CD14-positive monocyte (primary cell): ENCODE results near the gene M6PR. TPM values are rescaled to one million over a fixed set of nuclear protein-coding genes. Genes with fewer than 3 reads are reported as not detected.
A peak's percentile ranks its signal among the peaks of the same experiment; 100 is the strongest.

Experiments
- DNase-seq, 3 donors: peaks; one replicate each; pipeline ENCODE4 v3.0.0-alpha.2; 2011 to 2022
- H2AFZ ChIP-seq: 2 replicates; pipeline ENCODE4 v1.6.0; 2012; ENCODE audit warnings: mild to moderate bottlenecking, low read depth, low read length, inconsistent platforms; ENCODE audit not compliant: insufficient read depth, poor library complexity, severe bottlenecking
- H3K27ac ChIP-seq, 2 donors: 1 replicate in 1 of 2; 2 replicates in 1 of 2; pipeline ENCODE4 v1.5.1; 2012 to 2013; ENCODE audit warnings: low read length in 2 of 2, control low read depth in 1 of 2, inconsistent platforms in 1 of 2, low read depth in 1 of 2, mild to moderate bottlenecking in 1 of 2
- H3K27me3 ChIP-seq, 2 donors: one replicate each; pipeline versions ENCODE4 v1.6.0 to v1.6.1; 2011 to 2013; ENCODE audit warnings: low read length in 2 of 2; ENCODE audit not compliant: control insufficient read depth in 2 of 2, insufficient read depth in 2 of 2
- H3K36me3 ChIP-seq, 2 donors: replicated peaks in 1 of 2; 1 replicate in 1 of 2; 2 replicates in 1 of 2; pipeline versions ENCODE4 v1.5.1 to v1.6.1; 2012 to 2013; ENCODE audit warnings: low read length in 2 of 2, control low read depth in 1 of 2, inconsistent platforms in 1 of 2, mild to moderate bottlenecking in 1 of 2; ENCODE audit not compliant: insufficient read depth in 2 of 2, control insufficient read depth in 1 of 2
- H3K4me1 ChIP-seq, 2 donors: 1 replicate in 1 of 2; 2 replicates in 1 of 2; pipeline versions ENCODE4 v1.5.1 to v1.6.1; 2012 to 2013; ENCODE audit warnings: low read length in 2 of 2, control low read depth in 1 of 2, inconsistent platforms in 1 of 2, mild to moderate bottlenecking in 1 of 2, moderate library complexity in 1 of 2; ENCODE audit not compliant: insufficient read depth in 2 of 2, control insufficient read depth in 1 of 2
- H3K4me2 ChIP-seq: replicated peaks from 2 replicates; pipeline ENCODE3; 2012; ENCODE audit warnings: low read length, moderate library complexity, mild to moderate bottlenecking; ENCODE audit not compliant: poor library complexity, severe bottlenecking; ENCODE audit errors: extremely low read depth
- H3K4me3 ChIP-seq, 3 experiments: fragments of 200-600 bp in 1 of 3; sonication (generic) in 1 of 3; replicated peaks in 1 of 3; 1 replicate in 2 of 3; 2 replicates in 1 of 3; pipeline ENCODE4 v1.5.1; 2011 to 2013; ENCODE audit warnings: low read length in 3 of 3, mild to moderate bottlenecking in 3 of 3, control low read depth in 2 of 3, low read depth in 2 of 3, inconsistent platforms in 1 of 3, moderate library complexity in 1 of 3
- H3K79me2 ChIP-seq: 2 replicates; pipeline ENCODE4 v1.6.0; 2012; ENCODE audit warnings: mild to moderate bottlenecking, control low read depth, inconsistent platforms, low read length, moderate library complexity; ENCODE audit not compliant: insufficient read depth
- H3K9ac ChIP-seq: 2 replicates; pipeline ENCODE4 v1.6.0; 2017; ENCODE audit warnings: low read length, mild to moderate bottlenecking; ENCODE audit not compliant: insufficient read depth, poor library complexity, severe bottlenecking
- H3K9me3 ChIP-seq, 2 donors: replicated peaks in 1 of 2; 1 replicate in 1 of 2; 2 replicates in 1 of 2; pipeline versions ENCODE4 v1.5.1 to v1.6.1; 2012 to 2013; ENCODE audit warnings: low read length in 2 of 2, control low read depth in 1 of 2; ENCODE audit not compliant: control insufficient read depth in 1 of 2, insufficient read depth in 1 of 2
- H4K20me1 ChIP-seq: 2 replicates; pipeline ENCODE4 v1.6.0; 2012; ENCODE audit warnings: mild to moderate bottlenecking, low read length, control low read depth, moderate library complexity; ENCODE audit not compliant: insufficient read depth
- H3K27ac Mint-ChIP-seq, 7 donors: one replicate each; pipeline ENCODE4 v1.8.0; 2020; ENCODE audit warnings: mild to moderate bottlenecking in 7 of 7, mixed read lengths in 7 of 7, moderate library complexity in 6 of 7, inconsistent platforms in 2 of 7
- H3K27me3 Mint-ChIP-seq, 3 donors: one replicate each; pipeline ENCODE4 v1.8.0; 2021 to 2022; ENCODE audit warnings: low read depth in 3 of 3, mild to moderate bottlenecking in 3 of 3, mixed read lengths in 3 of 3, moderate library complexity in 3 of 3, inconsistent platforms in 1 of 3
- H3K36me3 Mint-ChIP-seq, 2 donors: one replicate each; pipeline ENCODE4 v1.8.0; 2020; ENCODE audit warnings: mixed read lengths in 2 of 2, inconsistent platforms in 1 of 2, mild to moderate bottlenecking in 1 of 2
- H3K4me1 Mint-ChIP-seq: one replicate; pipeline ENCODE4 v1.8.0; 2020; ENCODE audit warnings: mild to moderate bottlenecking, mixed read lengths
- H3K4me3 Mint-ChIP-seq, 2 donors: one replicate each; pipeline ENCODE4 v1.8.0; 2020; ENCODE audit warnings: mild to moderate bottlenecking in 2 of 2, mixed read lengths in 2 of 2, moderate library complexity in 1 of 2
- H3K9me3 Mint-ChIP-seq, 7 donors: one replicate each; pipeline ENCODE4 v1.8.0; 2020 to 2022; ENCODE audit warnings: mixed read lengths in 7 of 7, mild to moderate bottlenecking in 6 of 7, moderate library complexity in 6 of 7, inconsistent platforms in 2 of 7
- WGBS: methylation state at CpG from one replicate; pipeline ENCODE4 v1.1.5; 2013; ENCODE audit warnings: missing lambda C conversion rate; ENCODE audit not compliant: insufficient coverage; 5-methylcytosine and 5-hydroxymethylcytosine counted together
- intact Hi-C, 2 donors: fragments of 100-400 bp; cut with micrococcal nuclease; formaldehyde crosslinking; loops; one replicate each; pipeline versions ENCODE4 v1.15.0 to v1.15.1; 2023
- polyA plus RNA-seq, 3 donors: library from polyadenylated mRNA; depleted of rRNA in 1 of 3; unstranded in 2 of 3; stranded (reverse) in 1 of 3; fragments of 300-500 nt in 2 of 3; fragments of >200 nt in 1 of 3; fragmentation: Illumina TruSeq in 2 of 3; gene quantifications; 1 replicate in 2 of 3; 2 replicates in 1 of 3; pipeline ENCODE4 v1.2.3, GENCODE V29; 2012 to 2021
- TF ChIP-seq, protein P1 (sequence below): fragments of 200-600 bp; IDR thresholded peaks from one replicate; pipeline ENCODE4 v1.8.0; 2022; ENCODE audit warnings: antibody characterized with exemption, mild to moderate bottlenecking

The M6PR gene
- polyA plus RNA-seq, 3 donors = 158 to 285 (median 268) TPM

- no peaks in the 10 kb centered on the region for H3K79me2 ChIP-seq
- H3K27me3 Mint-ChIP-seq = peaks cover 0 to 2% (median 2%) of the 10 kb centered on the region in 3 donors
- peaks cover 0 to 5% of the 10 kb centered on the region in 2 donors for H3K27me3 ChIP-seq
- H3K27ac ChIP-seq = no peak overlapping the region
- 29% methylated on average over 1 of the region's 6 CpGs for WGBS
- H3K9ac ChIP-seq = peak overlapping the region; percentile 53
- no peaks in the 10 kb centered on the region for H3K9me3 ChIP-seq
- H3K4me1 Mint-ChIP-seq = peaks cover 8% of the 10 kb centered on the region
- no peaks in the 10 kb centered on the region for H3K36me3 ChIP-seq
- H3K4me3 Mint-ChIP-seq = peak overlapping the region; percentile 95 to 96
- TF ChIP-seq, protein P1, sequence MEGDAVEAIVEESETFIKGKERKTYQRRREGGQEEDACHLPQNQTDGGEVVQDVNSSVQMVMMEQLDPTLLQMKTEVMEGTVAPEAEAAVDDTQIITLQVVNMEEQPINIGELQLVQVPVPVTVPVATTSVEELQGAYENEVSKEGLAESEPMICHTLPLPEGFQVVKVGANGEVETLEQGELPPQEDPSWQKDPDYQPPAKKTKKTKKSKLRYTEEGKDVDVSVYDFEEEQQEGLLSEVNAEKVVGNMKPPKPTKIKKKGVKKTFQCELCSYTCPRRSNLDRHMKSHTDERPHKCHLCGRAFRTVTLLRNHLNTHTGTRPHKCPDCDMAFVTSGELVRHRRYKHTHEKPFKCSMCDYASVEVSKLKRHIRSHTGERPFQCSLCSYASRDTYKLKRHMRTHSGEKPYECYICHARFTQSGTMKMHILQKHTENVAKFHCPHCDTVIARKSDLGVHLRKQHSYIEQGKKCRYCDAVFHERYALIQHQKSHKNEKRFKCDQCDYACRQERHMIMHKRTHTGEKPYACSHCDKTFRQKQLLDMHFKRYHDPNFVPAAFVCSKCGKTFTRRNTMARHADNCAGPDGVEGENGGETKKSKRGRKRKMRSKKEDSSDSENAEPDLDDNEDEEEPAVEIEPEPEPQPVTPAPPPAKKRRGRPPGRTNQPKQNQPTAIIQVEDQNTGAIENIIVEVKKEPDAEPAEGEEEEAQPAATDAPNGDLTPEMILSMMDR = no peak
- peak overlapping the region in 3 of 7 donors; percentile 77 to 93 (median 85) for H3K27ac Mint-ChIP-seq
- no peaks in the 10 kb centered on the region for H4K20me1 ChIP-seq
- H2AFZ ChIP-seq = peak overlapping the region; percentile 85
- H3K4me2 ChIP-seq = peak overlapping the region; percentile 85
- H3K4me1 ChIP-seq = peaks cover 12 to 19% of the 10 kb centered on the region in 2 donors
- no peaks in the 10 kb centered on the region for H3K9me3 Mint-ChIP-seq
- peak overlapping the region; percentile 46 to 85 (median 84) for H3K4me3 ChIP-seq
- no peaks in the 10 kb centered on the region for H3K36me3 Mint-ChIP-seq
- no peak for DNase-seq
- intact Hi-C loops = no loop called here
Observed at GRCh38 chr12:8913702-8914032, 35.8 kb downstream of the M6PR start.

GRCh38 chr12:8912914-8913313, 36.5 kb downstream of the M6PR start:
- Histone ChIP-seq H4K20me1 (no peaks in the 10 kb centered on the region), H2AFZ (no peak overlapping the region), H3K9ac (no peak overlapping the region), H3K4me3 (no peak overlapping the region), H3K79me2 (no peaks in the 10 kb centered on the region), H3K36me3 (no peaks in the 10 kb centered on the region), H3K9me3 (no peaks in the 10 kb centered on the region), H3K4me2 (no peak overlapping the region), H3K27ac (no peak overlapping the region), H3K27me3 (peaks cover 0 to 5% of the 10 kb centered on the region in 2 donors), H3K4me1 (peaks cover 12 to 19% of the 10 kb centered on the region in 2 donors)
- Mint-ChIP-seq H3K9me3 (no peaks in the 10 kb centered on the region), H3K27me3 (peaks cover 0 to 5% (median 2%) of the 10 kb centered on the region in 3 donors), H3K4me3 (peak overlapping the region in 1 of 2 donors; percentile 44), H3K4me1 (peaks cover 8% of the 10 kb centered on the region), H3K36me3 (no peaks in the 10 kb centered on the region), H3K27ac (no peak overlapping the region)
- TF ChIP-seq, protein P1 = no peak
- intact Hi-C loops = no loop called here
- 75% methylated on average over 6 of the region's 9 CpGs for WGBS
- DNase-seq = no peak
